ENCODE measurements around the gene GET4. TPM values are rescaled to one million over a fixed set of nuclear protein-coding genes. Genes with fewer than 3 reads are reported as not detected.

GET4 gene
- total RNA-seq, 1 experiment from 2014 or later, result 44.8 TPM

- ATAC-seq (no peak), DNase-seq (ENCODE audit: low read depth, low spot score) (no peak)
- no peak overlapping the region for H3K27ac ChIP-seq (ENCODE audit: low read depth, low read length)
- peaks cover 6 to 20% of the 10 kb centered on the region in 2 experiments for H3K4me1 ChIP-seq (ENCODE audit: control insufficient read depth in 1 of 2, insufficient read depth in 2 of 2, low read length in 2 of 2)
- no peak overlapping the region for H3K9ac ChIP-seq (ENCODE audit: low read length)
- RAD21 ChIA-PET (ENCODE audit: low non-redundant PET in 1 of 2, low total read pairs in 2 of 2, uncharacterized antibody in 2 of 2, unreplicated experiment in 2 of 2), result no interaction called here
- H3K9me3 ChIP-seq (ENCODE audit: control insufficient read depth in 1 of 2, insufficient read depth in 1 of 2, low read depth in 1 of 2, low read length in 2 of 2), result no peaks in the 10 kb centered on the region
- H3K79me2 ChIP-seq (ENCODE audit: insufficient read depth, low read length), result no peaks in the 10 kb centered on the region
- BruUV-seq (replicated peaks), result no TSS peak
- H4K20me1 ChIP-seq (ENCODE audit: insufficient read depth), result no peaks in the 10 kb centered on the region
- CTCF ChIA-PET, result no interaction called here
- TF ChIP-seq POLR2AphosphoS5 (IDR thresholded peaks at IDR 0.05; ENCODE audit: low read depth, low read length), result no peak
- no peak for TF ChIP-seq ZFX (IDR thresholded peaks at IDR 0.05)
- no peak for TF ChIP-seq EZH2phosphoT487 (IDR thresholded peaks at IDR 0.05; ENCODE audit: borderline replicate concordance)
- TF ChIP-seq, protein P1, sequence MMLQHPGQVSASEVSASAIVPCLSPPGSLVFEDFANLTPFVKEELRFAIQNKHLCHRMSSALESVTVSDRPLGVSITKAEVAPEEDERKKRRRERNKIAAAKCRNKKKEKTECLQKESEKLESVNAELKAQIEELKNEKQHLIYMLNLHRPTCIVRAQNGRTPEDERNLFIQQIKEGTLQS (IDR thresholded peaks at IDR 0.05), result no peak
- TF ChIP-seq JUND (IDR thresholded peaks at IDR 0.05), result no peak
- TF ChIP-seq MAX (IDR thresholded peaks at IDR 0.05), result no peak
- no peak for TF ChIP-seq SRF (IDR thresholded peaks at IDR 0.05; ENCODE audit: low read depth)
- no peak for TF ChIP-seq FOSL1 (IDR thresholded peaks at IDR 0.05; ENCODE audit: low read depth)
- no peak for TF ChIP-seq POLR2A (IDR thresholded peaks at IDR 0.05; ENCODE audit: borderline replicate concordance, extremely low read depth, insufficient read depth, insufficient read length)
- no peak for TF ChIP-seq ZBTB33 (IDR thresholded peaks at IDR 0.05; ENCODE audit: extremely low read depth, insufficient replicate concordance, low read length)
- H3K36me3 ChIP-seq (ENCODE audit: control insufficient read depth in 1 of 2, insufficient read depth in 2 of 2, low read length in 2 of 2), result no peaks in the 10 kb centered on the region
- H3K4me2 ChIP-seq (ENCODE audit: low read length), result no peak overlapping the region
- H3K4me3 ChIP-seq (replicated peaks in 1 of 2; ENCODE audit: low read depth in 1 of 2, low read length in 2 of 2), result no peak overlapping the region
- no peaks in the 10 kb centered on the region for H3K9me2 ChIP-seq (ENCODE audit: insufficient read depth)
- intact Hi-C loops (cut with micrococcal nuclease), result no loop called here
- no peak overlapping the region for H2AFZ ChIP-seq (ENCODE audit: low read depth, low read length, poor library complexity, severe bottlenecking)
- H3K27me3 ChIP-seq (ENCODE audit: insufficient read depth, low read length), result no peaks in the 10 kb centered on the region
- POLR2A ChIA-PET, result no interaction called here
Observed at GRCh38 chr7:910931-911431, 34.6 kb downstream of the GET4 start.
